HG03469 (cell line): ENCODE results near the gene SLIT3.

Source experiments
- ATAC-seq: cut with Tn5 transposase; IDR thresholded peaks from one replicate; pipeline ENCODE4 v1.9.1; 2021; ENCODE audit warnings: mild to moderate bottlenecking, moderate library complexity, moderate number of reproducible peaks; ENCODE audit not compliant: unreplicated experiment

The SLIT3 gene

GRCh38 chr5:169300468-169301385, at the start of gene SLIT3:
SLIT3 (minus strand) TSS chr5:169301139; CDS start chr5:169300709, 430 bp downstream.
- ATAC-seq, result no peak

- no peak for ATAC-seq
Observed at GRCh38 chr5:169350016-169350415, 49.1 kb upstream of the SLIT3 start.

GRCh38 chr5:169347786-169348185, 46.8 kb upstream of the SLIT3 start:
- ATAC-seq, result no peak

GRCh38 chr5:169344629-169345028, 43.7 kb upstream of the SLIT3 start:
- no peak for ATAC-seq

GRCh38 chr5:169343766-169344165, 42.8 kb upstream of the SLIT3 start:
- ATAC-seq, result no peak

- no peak for ATAC-seq
Observed at GRCh38 chr5:169341556-169341955, 40.6 kb upstream of the SLIT3 start.

- ATAC-seq, result peak; percentile 60
Observed at GRCh38 chr5:169339869-169340268, 38.9 kb upstream of the SLIT3 start.

GRCh38 chr5:169336242-169336641, 35.3 kb upstream of the SLIT3 start:
- ATAC-seq, result no peak

GRCh38 chr5:169335806-169336205, 34.9 kb upstream of the SLIT3 start:
- ATAC-seq, result no peak

GRCh38 chr5:169333518-169333917, 32.6 kb upstream of the SLIT3 start:
- ATAC-seq, result no peak

- ATAC-seq, result no peak
Observed at GRCh38 chr5:169331292-169331852, 30.4 kb upstream of the SLIT3 start.

- no peak for ATAC-seq
Observed at GRCh38 chr5:169328401-169328800, 27.5 kb upstream of the SLIT3 start.

GRCh38 chr5:169325273-169325672, 24.3 kb upstream of the SLIT3 start:
- no peak for ATAC-seq

GRCh38 chr5:169318556-169318955, 17.6 kb upstream of the SLIT3 start:
- no peak for ATAC-seq

GRCh38 chr5:169307646-169308045, 6.7 kb upstream of the SLIT3 start:
- ATAC-seq, result no peak

GRCh38 chr5:169305366-169305765, 4.4 kb upstream of the SLIT3 start:
- ATAC-seq, result no peak

- no peak for ATAC-seq
Observed at GRCh38 chr5:169304175-169304574, 3.2 kb upstream of the SLIT3 start.

GRCh38 chr5:169303119-169303515, 2.2 kb upstream of the SLIT3 start:
- no peak for ATAC-seq

GRCh38 chr5:169302491-169303118, 1.7 kb upstream of the SLIT3 start:
- peak; percentile 69 for ATAC-seq

- no peak for ATAC-seq
Observed at GRCh38 chr5:169301986-169302385, 1.0 kb upstream of the SLIT3 start.

- no peak for ATAC-seq
Observed at GRCh38 chr5:169301386-169301934, 521 bp upstream of the SLIT3 start.
